ENCODE measurements around the gene FGF12.

GRCh38 chr3:192514754-192515663, 212.3 kb downstream of the FGF12 start:
- TF ChIP-seq CEBPB (IDR thresholded peaks at IDR 0.05; ENCODE audit: low read depth) = no peak
- TF ChIP-seq ZNF274 (IDR thresholded peaks at IDR 0.05; ENCODE audit: low read depth, low read length) = no peak
